Uterus (tissue), 4 donors: ENCODE measurements around the gene MXD4. TPM values are rescaled to one million over a fixed set of nuclear protein-coding genes. Genes with fewer than 3 reads are reported as not detected.

Experiments used
- DNase-seq, 2 donors: peaks; one replicate each; pipeline ENCODE4 v3.0.0-alpha.2; 2019 to 2020
- H3K27ac ChIP-seq, 2 donors: fragments of 200-600 bp; sonication (generic); 1 replicate in 1 of 2; 2 replicates in 1 of 2; pipeline ENCODE4 v1.5.1; 2016 to 2018
- H3K27me3 ChIP-seq, 2 donors: fragments of 200-600 bp; sonication (generic); one replicate each; pipeline ENCODE4 v1.5.1; 2018 to 2019; ENCODE audit warnings: control low read depth in 1 of 2
- H3K36me3 ChIP-seq, 2 donors: fragments of 200-600 bp; sonication (generic); one replicate each; pipeline ENCODE4 v1.5.1; 2019; ENCODE audit warnings: control low read depth in 1 of 2
- H3K4me1 ChIP-seq, 2 donors: fragments of 200-600 bp; sonication (generic); one replicate each; pipeline ENCODE4 v1.5.1; 2018 to 2019; ENCODE audit warnings: control low read depth in 1 of 2
- H3K4me3 ChIP-seq, 2 donors: fragments of 200-600 bp; sonication (generic); 1 replicate in 1 of 2; 2 replicates in 1 of 2; pipeline ENCODE4 v1.5.1; 2018 to 2019; ENCODE audit warnings: mild to moderate bottlenecking in 1 of 2
- H3K9me3 ChIP-seq, 2 donors: fragments of 200-600 bp; sonication (generic); one replicate each; pipeline ENCODE4 v1.5.1; 2019; ENCODE audit warnings: control low read depth in 1 of 2
- POLR2A ChIP-seq, 2 donors: fragments of 450-650 bp; IDR thresholded peaks; one replicate each; pipeline ENCODE4 v1.6.1; 2016; ENCODE audit warnings: antibody characterized with exemption in 2 of 2, mild to moderate bottlenecking in 1 of 2, moderate library complexity in 1 of 2
- intact Hi-C: fragments of 100-400 bp; cut with DNase I; formaldehyde crosslinking; loops from one replicate; pipeline ENCODE4 v1.15.1; 2023; ENCODE audit warnings: low total_unique reads
- total RNA-seq, 4 donors: library from RNA; depleted of rRNA in 3 of 4; stranded (reverse); fragments of >200 nt in 3 of 4; gene quantifications; one replicate each; pipeline versions ENCODE4 v1.1.0 to v1.2.4, GENCODE V29; 2014 to 2023
- TF ChIP-seq, protein P1 (sequence below), 4 experiments: fragments of 200-600 bp in 2 of 4; fragments of 450-650 bp in 2 of 4; sonication (generic) in 2 of 4; IDR thresholded peaks; one replicate each; pipeline ENCODE4 v1.5.1; 2016 to 2019; ENCODE audit warnings: antibody characterized with exemption in 4 of 4, mild to moderate bottlenecking in 2 of 4, moderate library complexity in 1 of 4
- donor health status: DM: yes; HTN: yes; CAD: no.

The MXD4 gene
- total RNA-seq, 4 donors from 2014 or later = 15.4 to 53.1 (median 31.8) TPM

DNA sequence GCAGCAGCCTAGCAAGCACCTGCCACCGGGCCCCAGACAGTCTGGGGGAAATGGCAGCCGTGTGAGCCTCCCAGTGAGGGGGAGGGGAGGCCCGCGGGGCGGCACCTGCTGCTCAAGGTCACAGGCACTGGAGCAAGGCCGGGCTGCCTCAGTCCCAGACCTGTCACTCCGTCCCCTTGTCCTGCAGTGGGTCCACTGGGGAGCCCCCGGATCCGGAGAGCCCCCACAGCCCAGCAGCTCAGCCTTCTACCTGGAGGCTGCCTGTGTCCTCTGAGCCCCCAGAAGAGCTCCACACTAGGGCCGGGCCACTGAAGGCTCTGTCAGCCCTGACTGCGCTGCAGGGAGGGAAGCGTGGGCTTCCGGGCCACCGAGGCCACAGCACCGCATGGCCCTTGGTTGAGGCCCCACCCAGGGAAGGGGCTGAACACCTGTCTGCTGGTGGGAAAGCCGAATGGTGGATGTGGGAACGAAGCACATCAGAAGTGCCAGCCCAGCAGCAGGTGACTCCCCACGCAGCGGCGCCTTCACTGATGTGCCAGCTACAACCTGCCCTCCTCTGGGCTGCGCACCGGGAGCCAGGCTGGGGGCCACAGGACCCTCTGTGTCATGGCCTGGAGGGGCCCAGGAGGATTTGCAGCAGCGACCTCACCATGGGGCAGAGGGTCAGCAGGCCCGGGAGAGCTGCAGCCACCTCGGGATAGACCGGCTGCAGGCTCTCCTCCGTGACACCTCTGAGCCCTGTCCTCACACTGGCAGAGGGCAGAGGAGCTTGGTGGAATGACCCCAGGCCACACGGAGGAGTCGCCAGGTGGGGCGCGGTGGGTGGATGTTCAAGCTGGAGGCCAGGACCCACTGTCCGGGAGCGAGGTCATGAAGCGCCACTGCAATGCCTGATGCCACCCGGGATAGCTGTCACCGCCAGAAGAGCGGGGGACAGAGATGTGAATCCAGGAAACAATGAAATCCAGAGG is 35.0 kb upstream of the MXD4 start:
- H3K4me3 ChIP-seq = no peak overlapping the region
- TF ChIP-seq, protein P1, sequence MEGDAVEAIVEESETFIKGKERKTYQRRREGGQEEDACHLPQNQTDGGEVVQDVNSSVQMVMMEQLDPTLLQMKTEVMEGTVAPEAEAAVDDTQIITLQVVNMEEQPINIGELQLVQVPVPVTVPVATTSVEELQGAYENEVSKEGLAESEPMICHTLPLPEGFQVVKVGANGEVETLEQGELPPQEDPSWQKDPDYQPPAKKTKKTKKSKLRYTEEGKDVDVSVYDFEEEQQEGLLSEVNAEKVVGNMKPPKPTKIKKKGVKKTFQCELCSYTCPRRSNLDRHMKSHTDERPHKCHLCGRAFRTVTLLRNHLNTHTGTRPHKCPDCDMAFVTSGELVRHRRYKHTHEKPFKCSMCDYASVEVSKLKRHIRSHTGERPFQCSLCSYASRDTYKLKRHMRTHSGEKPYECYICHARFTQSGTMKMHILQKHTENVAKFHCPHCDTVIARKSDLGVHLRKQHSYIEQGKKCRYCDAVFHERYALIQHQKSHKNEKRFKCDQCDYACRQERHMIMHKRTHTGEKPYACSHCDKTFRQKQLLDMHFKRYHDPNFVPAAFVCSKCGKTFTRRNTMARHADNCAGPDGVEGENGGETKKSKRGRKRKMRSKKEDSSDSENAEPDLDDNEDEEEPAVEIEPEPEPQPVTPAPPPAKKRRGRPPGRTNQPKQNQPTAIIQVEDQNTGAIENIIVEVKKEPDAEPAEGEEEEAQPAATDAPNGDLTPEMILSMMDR (IDR thresholded peaks at IDR 0.05) = no peak
- no peak for TF ChIP-seq POLR2A (IDR thresholded peaks at IDR 0.05)

DNA sequence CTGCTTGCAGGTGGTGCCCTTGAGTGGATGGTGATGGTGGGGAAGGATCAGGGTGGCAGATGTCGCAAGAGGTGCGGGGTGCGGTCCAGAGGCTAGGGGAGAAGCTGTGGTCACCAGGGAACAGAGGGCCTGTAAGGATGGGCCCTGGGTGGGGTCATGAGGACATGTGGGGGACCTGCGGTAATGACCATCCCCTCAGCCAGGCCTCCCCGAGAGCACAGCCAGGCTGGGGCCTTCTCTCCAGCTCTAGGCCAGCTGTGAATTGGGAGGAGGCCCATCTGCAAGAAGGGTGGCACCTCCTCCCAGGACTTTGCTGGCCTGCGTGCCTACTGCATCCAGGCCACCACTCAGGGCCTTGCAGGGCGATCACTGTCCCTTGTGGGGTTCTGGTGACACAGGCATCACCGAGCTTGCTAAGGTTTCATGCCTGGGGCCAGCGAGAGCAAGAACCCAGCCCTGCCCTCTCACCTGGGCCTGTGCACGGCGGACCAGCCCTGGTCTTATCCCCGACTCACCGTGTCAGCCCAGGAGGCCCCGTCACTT is 34.1 kb upstream of the MXD4 start:
- no peak for DNase-seq
- H3K4me1 ChIP-seq = peaks cover 0 to 5% of the 10 kb centered on the region in 2 donors
- intact Hi-C loops = no loop called here
- no peak for TF ChIP-seq POLR2A (IDR thresholded peaks at IDR 0.05)
- TF ChIP-seq, protein P1 (IDR thresholded peaks at IDR 0.05) = no peak
- H3K36me3 ChIP-seq = no peaks in the 10 kb centered on the region
- H3K9me3 ChIP-seq = no peaks in the 10 kb centered on the region
- no peaks in the 10 kb centered on the region for H3K27me3 ChIP-seq
- H3K4me3 ChIP-seq = no peak overlapping the region
- H3K27ac ChIP-seq = no peak overlapping the region

More for the DNA sequence above, 35.0 kb upstream of the MXD4 start:
- intact Hi-C loops = no loop called here
- Histone ChIP-seq H3K4me1 (peaks cover 0 to 5% of the 10 kb centered on the region in 2 donors), H3K36me3 (no peaks in the 10 kb centered on the region), H3K27ac (no peak overlapping the region), H3K9me3 (no peaks in the 10 kb centered on the region), H3K27me3 (no peaks in the 10 kb centered on the region)
- DNase-seq = no peak

DNA sequence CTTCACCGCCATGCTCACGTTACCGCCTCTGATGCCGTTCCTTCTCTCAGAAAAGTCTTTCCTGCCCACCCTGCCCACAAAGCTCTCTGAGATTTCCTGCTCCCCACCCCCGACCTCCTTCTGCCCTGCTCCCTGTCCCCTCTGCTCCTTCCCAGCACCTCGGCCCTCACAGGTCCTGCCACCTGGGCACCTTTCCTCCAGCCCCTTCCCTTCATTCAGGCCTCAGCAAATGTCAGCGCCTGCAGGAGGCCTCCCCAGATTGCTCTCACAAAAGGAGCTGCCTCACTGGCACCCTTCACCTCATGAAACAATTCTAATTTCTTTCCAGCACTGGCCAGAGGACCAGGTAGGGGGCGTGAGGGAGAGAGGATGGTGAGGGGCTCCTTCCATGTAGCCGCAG is 33.6 kb upstream of the MXD4 start:
- DNase-seq = no peak
- intact Hi-C loops = no loop called here
- no peaks in the 10 kb centered on the region for H3K27me3 ChIP-seq
- no peak overlapping the region for H3K4me3 ChIP-seq
- TF ChIP-seq, protein P1 (IDR thresholded peaks at IDR 0.05) = no peak
- no peak for TF ChIP-seq POLR2A (IDR thresholded peaks at IDR 0.05)
- H3K27ac ChIP-seq = no peak overlapping the region
- no peaks in the 10 kb centered on the region for H3K36me3 ChIP-seq
- peaks cover 0 to 5% of the 10 kb centered on the region in 2 donors for H3K4me1 ChIP-seq
- no peaks in the 10 kb centered on the region for H3K9me3 ChIP-seq

DNA sequence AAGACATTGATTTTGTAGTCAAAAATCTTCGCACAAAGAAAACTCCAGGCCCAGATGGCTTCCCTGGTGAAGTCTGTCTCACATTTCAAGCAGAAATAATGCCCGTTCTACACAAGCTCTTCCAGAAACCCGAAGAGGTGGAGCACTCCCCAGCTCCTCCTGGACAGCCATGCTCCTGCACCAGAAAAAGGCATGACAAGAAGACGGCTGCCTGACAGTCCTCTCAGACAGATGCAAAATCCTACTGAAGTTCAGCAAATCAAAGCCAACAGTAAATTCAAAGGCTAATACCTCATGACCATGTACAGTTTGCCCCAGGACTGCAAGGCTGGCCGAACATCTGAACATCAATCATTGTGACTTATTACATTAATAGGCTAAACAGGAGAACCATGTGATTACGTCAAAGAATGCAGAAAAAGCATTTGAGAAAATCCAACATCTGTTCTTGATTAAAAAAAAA is 30.8 kb upstream of the MXD4 start:
- H3K27ac ChIP-seq = peak overlapping the region; percentile 13 to 63
- H3K9me3 ChIP-seq = no peaks in the 10 kb centered on the region
- intact Hi-C loops = no loop called here
- no peak overlapping the region for H3K4me3 ChIP-seq
- TF ChIP-seq, protein P1 (IDR thresholded peaks at IDR 0.05) = no peak
- no peak for TF ChIP-seq POLR2A (IDR thresholded peaks at IDR 0.05)
- peak in 1 of 2 donors; percentile 21 for DNase-seq
- no peaks in the 10 kb centered on the region for H3K36me3 ChIP-seq
- no peaks in the 10 kb centered on the region for H3K27me3 ChIP-seq
- H3K4me1 ChIP-seq = peaks cover 0 to 5% of the 10 kb centered on the region in 2 donors
